Keratinocyte (primary cell): ENCODE measurements around the gene PDCD6IP. TPM values are rescaled to one million over a fixed set of nuclear protein-coding genes. Genes with fewer than 3 reads are reported as not detected.
"Not testable (repeated sequence)": the region's sequence is repeated elsewhere in the genome, so short reads cannot be mapped to it uniquely, and the experiment has no call there.

ENCODE experiments used
- DNase-seq: peaks from one replicate; pipeline ENCODE4 v3.0.0-alpha.2; 2011; ENCODE audit warnings: low read depth, missing footprints, low spot score
- FAIRE-seq: peaks from 2 replicates; lab custom pipeline; 2011; peaks lifted over from hg19 to GRCh38; lab: Jason Lieb, UNC
- H2AFZ ChIP-seq: 2 replicates; pipeline ENCODE4 v1.6.0; 2012; ENCODE audit warnings: low read length, control low read depth, inconsistent platforms; ENCODE audit not compliant: control insufficient read depth
- H3K27ac ChIP-seq: 2 replicates; pipeline ENCODE4 v1.5.1; 2011; ENCODE audit warnings: low read length; ENCODE audit not compliant: control insufficient read depth, insufficient read depth
- H3K27me3 ChIP-seq: 3 replicates; pipeline ENCODE4 v1.6.0; 2011; ENCODE audit warnings: low read length; ENCODE audit not compliant: control insufficient read depth, insufficient read depth; ENCODE audit errors: extremely low read depth
- H3K36me3 ChIP-seq, 2 experiments: 2 replicates in 1 of 2; 3 replicates in 1 of 2; pipeline ENCODE4 v1.5.1; 2011; ENCODE audit warnings: low read length in 2 of 2, mild to moderate bottlenecking in 1 of 2; ENCODE audit not compliant: control insufficient read depth in 2 of 2, insufficient read depth in 2 of 2; ENCODE audit errors: extremely low read depth in 1 of 2
- H3K4me1 ChIP-seq: 3 replicates; pipeline ENCODE4 v1.5.1; 2011; ENCODE audit warnings: low read length; ENCODE audit not compliant: control insufficient read depth, insufficient read depth; ENCODE audit errors: extremely low read depth
- H3K4me2 ChIP-seq: 3 replicates; pipeline ENCODE4 v1.6.0; 2011; ENCODE audit warnings: low read depth, low read length; ENCODE audit not compliant: control insufficient read depth, insufficient read depth; ENCODE audit errors: extremely low read depth
- H3K4me3 ChIP-seq, 3 experiments: fragments of 200-600 bp in 1 of 3; sonication (generic) in 1 of 3; 2 replicates in 2 of 3; 3 replicates in 1 of 3; pipeline ENCODE4 v1.5.1; 2011 to 2016; ENCODE audit warnings: low read length in 3 of 3, mild to moderate bottlenecking in 3 of 3, control low read depth in 2 of 3, inconsistent platforms in 1 of 3, low read depth in 1 of 3, mixed read lengths in 1 of 3, mixed run types in 1 of 3, moderate library complexity in 1 of 3; ENCODE audit not compliant: control insufficient read depth in 2 of 3, insufficient read depth in 2 of 3; ENCODE audit errors: extremely low read depth in 1 of 3
- H3K79me2 ChIP-seq: 2 replicates; pipeline ENCODE4 v1.6.0; 2012; ENCODE audit warnings: low read length; ENCODE audit not compliant: control insufficient read depth, insufficient read depth
- H3K9ac ChIP-seq: 3 replicates; pipeline ENCODE4 v1.6.0; 2011; ENCODE audit warnings: low read length; ENCODE audit not compliant: control insufficient read depth, insufficient read depth; ENCODE audit errors: extremely low read depth
- H3K9me1 ChIP-seq: 3 replicates; pipeline ENCODE4 v1.6.0; 2011; ENCODE audit warnings: low read length; ENCODE audit not compliant: control insufficient read depth, insufficient read depth; ENCODE audit errors: extremely low read depth
- H3K9me3 ChIP-seq: 2 replicates; pipeline ENCODE4 v1.5.1; 2012; ENCODE audit warnings: low read depth, low read length; ENCODE audit not compliant: control insufficient read depth
- H4K20me1 ChIP-seq: 3 replicates; pipeline ENCODE4 v1.6.0; 2011; ENCODE audit warnings: low read length; ENCODE audit not compliant: control insufficient read depth, insufficient read depth; ENCODE audit errors: extremely low read depth
- EZH2 ChIP-seq: IDR thresholded peaks from one replicate; pipeline ENCODE4 v1.6.1; 2012; ENCODE audit warnings: inconsistent platforms, mild to moderate bottlenecking, low read length, moderate library complexity
- dilution Hi-C: fragments of 300-500 bp; cut with MboI; formaldehyde crosslinking; loops from one replicate; pipeline ENCODE4 v1.7.0; 2020; ENCODE audit warnings: low sequenced_read_pairs; ENCODE audit not compliant: extremely low pct_ligation_motif_present
- polyA plus RNA-seq, 5 experiments: library from polyadenylated mRNA; depleted of rRNA in 3 of 5; stranded (reverse) in 3 of 5; stranded (forward) in 1 of 5; unstranded in 1 of 5; fragments of >200 nt; gene quantifications; 1 replicate in 1 of 5; 2 replicates in 3 of 5; 3 replicates in 1 of 5; pipeline versions ENCODE4 v1.2.1 to v1.2.3, GENCODE V29; 2011 to 2012; ENCODE audit warnings: missing spikeins in 2 of 5, low read depth in 1 of 5, low replicate concordance in 1 of 5
- TF ChIP-seq, protein P1 (sequence below), 3 experiments: IDR thresholded peaks in 1 of 3; conservative IDR thresholded peaks in 1 of 3; optimal IDR thresholded peaks in 1 of 3; 2 replicates in 2 of 3; 3 replicates in 1 of 3; pipeline versions ENCODE3 to v1.5.1; 2011; ENCODE audit warnings: low read length in 3 of 3, mild to moderate bottlenecking in 3 of 3, moderate library complexity in 2 of 3, control low read depth in 1 of 3, inconsistent platforms in 1 of 3; ENCODE audit not compliant: insufficient read depth in 2 of 3; ENCODE audit errors: extremely low read depth in 1 of 3

Gene PDCD6IP
- polyA plus RNA-seq, 1 donor (not counting 4 experiments of a cell fraction or from before 2014, with no cell fraction given): 183 TPM

DNA sequence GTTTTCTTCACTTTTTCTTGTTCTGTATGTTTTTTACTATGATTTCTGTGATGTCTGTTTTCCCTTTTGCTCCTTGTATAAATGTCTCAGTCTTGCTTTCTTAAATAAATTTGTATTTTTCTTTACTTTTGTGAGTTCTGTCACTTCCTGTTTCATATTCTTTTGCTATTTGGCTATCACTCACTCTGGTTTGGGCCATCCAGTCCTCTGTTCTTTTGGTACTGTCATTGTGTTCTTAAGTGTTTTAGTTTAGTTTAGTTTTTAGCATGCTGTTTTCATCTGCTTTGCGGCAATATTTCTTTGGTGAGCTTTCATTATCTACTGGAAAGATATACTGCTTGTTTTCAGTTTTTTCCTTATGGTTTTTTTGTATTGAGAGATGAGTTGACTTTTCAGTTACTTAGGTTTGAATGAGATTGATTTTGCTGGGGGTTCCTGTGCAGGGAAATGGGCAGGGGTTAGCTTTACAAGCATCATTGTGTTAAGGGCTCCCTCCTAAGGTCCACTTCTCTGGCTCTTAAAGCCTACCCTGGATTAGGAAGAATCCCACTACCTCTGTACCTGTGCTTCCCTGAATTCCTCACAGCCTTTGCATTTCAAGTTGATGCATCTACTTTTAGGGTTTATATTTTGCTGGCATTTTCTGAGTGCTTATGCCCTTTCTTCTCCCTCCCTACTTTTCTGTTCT is 35.1 kb downstream of the PDCD6IP start:
- Histone ChIP-seq H3K27me3 (no peaks in the 10 kb centered on the region), H3K9me3 (no peaks in the 10 kb centered on the region), H4K20me1 (no peaks in the 10 kb centered on the region), H3K4me2 (no peak overlapping the region), H3K36me3 (peaks cover 11 to 14% of the 10 kb centered on the region in 2 experiments), H2AFZ (no peak overlapping the region), H3K4me3 (no peak overlapping the region), H3K79me2 (peaks cover 23% of the 10 kb centered on the region), H3K27ac (no peak overlapping the region), H3K9ac (no peak overlapping the region), H3K4me1 (no peaks in the 10 kb centered on the region), H3K9me1 (no peaks in the 10 kb centered on the region)
- dilution Hi-C loops: no loop called here
- TF ChIP-seq, protein P1, sequence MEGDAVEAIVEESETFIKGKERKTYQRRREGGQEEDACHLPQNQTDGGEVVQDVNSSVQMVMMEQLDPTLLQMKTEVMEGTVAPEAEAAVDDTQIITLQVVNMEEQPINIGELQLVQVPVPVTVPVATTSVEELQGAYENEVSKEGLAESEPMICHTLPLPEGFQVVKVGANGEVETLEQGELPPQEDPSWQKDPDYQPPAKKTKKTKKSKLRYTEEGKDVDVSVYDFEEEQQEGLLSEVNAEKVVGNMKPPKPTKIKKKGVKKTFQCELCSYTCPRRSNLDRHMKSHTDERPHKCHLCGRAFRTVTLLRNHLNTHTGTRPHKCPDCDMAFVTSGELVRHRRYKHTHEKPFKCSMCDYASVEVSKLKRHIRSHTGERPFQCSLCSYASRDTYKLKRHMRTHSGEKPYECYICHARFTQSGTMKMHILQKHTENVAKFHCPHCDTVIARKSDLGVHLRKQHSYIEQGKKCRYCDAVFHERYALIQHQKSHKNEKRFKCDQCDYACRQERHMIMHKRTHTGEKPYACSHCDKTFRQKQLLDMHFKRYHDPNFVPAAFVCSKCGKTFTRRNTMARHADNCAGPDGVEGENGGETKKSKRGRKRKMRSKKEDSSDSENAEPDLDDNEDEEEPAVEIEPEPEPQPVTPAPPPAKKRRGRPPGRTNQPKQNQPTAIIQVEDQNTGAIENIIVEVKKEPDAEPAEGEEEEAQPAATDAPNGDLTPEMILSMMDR (optimal IDR thresholded peaks at IDR 0.05 in 1 of 3, IDR thresholded peaks at IDR 0.05 in 1 of 3, conservative IDR thresholded peaks at IDR 0.05 in 1 of 3; ENCODE audit: extremely low read depth in 1 of 3, insufficient read depth in 2 of 3, low read length in 3 of 3): no peak
- TF ChIP-seq EZH2: no peak
- FAIRE-seq (no peak), DNase-seq (no peak)

DNA sequence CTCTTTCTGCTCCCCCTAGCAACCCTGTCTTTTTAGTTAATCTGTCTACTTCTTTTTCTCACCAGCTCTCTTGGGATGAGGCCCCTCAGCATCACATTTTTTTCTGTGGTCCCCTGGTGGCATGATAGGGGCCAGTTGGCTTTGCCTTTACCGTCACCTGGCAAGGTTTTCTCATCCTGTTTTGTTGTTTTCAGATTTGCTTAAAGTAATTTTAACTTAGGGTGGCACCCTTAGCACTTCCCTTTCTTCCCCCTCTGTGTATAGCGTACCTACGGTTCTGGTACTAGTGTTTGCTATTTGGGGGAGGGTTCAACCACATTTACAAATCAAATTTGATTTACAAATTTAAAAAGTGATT is 35.6 kb downstream of the PDCD6IP start:
- H3K4me2 ChIP-seq: no peak overlapping the region
- no peak overlapping the region for H2AFZ ChIP-seq
- H3K4me1 ChIP-seq: no peaks in the 10 kb centered on the region
- no peaks in the 10 kb centered on the region for H3K27me3 ChIP-seq
- peaks cover 6 to 12% of the 10 kb centered on the region in 2 experiments for H3K36me3 ChIP-seq
- dilution Hi-C loops: no loop called here
- H3K9me1 ChIP-seq: no peaks in the 10 kb centered on the region
- H3K9ac ChIP-seq: no peak overlapping the region
- TF ChIP-seq EZH2: no peak
- TF ChIP-seq, protein P1 (optimal IDR thresholded peaks at IDR 0.05 in 1 of 3, IDR thresholded peaks at IDR 0.05 in 1 of 3, conservative IDR thresholded peaks at IDR 0.05 in 1 of 3; ENCODE audit: extremely low read depth in 1 of 3, insufficient read depth in 2 of 3, low read length in 3 of 3): no peak
- no peak overlapping the region for H3K27ac ChIP-seq
- peaks cover 21% of the 10 kb centered on the region for H3K79me2 ChIP-seq
- FAIRE-seq: no peak
- no peak overlapping the region for H3K4me3 ChIP-seq
- H3K9me3 ChIP-seq: no peaks in the 10 kb centered on the region
- no peaks in the 10 kb centered on the region for H4K20me1 ChIP-seq
- DNase-seq: no peak

DNA sequence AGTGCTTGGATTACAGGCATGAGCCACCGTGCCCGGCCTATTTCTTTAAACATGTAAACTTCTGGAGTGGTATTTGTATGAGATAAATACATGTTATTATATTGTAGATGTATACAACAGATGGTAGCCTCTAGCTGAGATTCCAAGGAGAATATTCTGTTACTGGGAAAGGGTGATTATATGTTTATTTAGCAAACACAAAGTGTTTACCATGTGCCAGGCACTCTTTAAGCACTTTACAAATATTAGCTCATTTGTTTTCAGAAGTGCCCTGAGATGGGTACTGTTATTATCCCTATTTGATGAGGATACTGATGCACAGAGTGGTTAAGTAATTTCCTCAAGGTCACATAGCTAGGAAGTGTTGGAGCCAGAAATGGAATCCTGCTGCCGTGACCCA is 38.8 kb downstream of the PDCD6IP start:
- H3K9me1 ChIP-seq, H3K4me1 ChIP-seq, H3K9ac ChIP-seq, H3K4me2 ChIP-seq, H3K27ac ChIP-seq, H3K4me3 ChIP-seq, H2AFZ ChIP-seq, H4K20me1 ChIP-seq, dilution Hi-C loops, H3K9me3 ChIP-seq, FAIRE-seq, DNase-seq, H3K27me3 ChIP-seq, H3K36me3 ChIP-seq: not testable (repeated sequence)
- H3K79me2 ChIP-seq: peaks cover 14% of the 10 kb centered on the region
